GM23338 (cell line): ENCODE data around the gene CHCT1. TPM values are rescaled to one million over a fixed set of nuclear protein-coding genes. Genes with fewer than 3 reads are reported as not detected.
A peak's percentile ranks its signal among the peaks of the same experiment; 100 is the strongest.
"Not testable (repeated sequence)": the region's sequence is repeated elsewhere in the genome, so short reads cannot be mapped to it uniquely, and the experiment has no call there.

Experiments used
- ATAC-seq: fragments of 200-7000 bp; cut with Tn5 transposase; 3 replicates; pipeline ENCODE4 v1.9.1; 2020
- DNase-seq: peaks from one replicate; pipeline ENCODE4 v3.0.0-alpha.2; 2015; ENCODE audit warnings: low spot score
- H2AFZ ChIP-seq: fragments of 200-600 bp; sonication (generic); 2 replicates; pipeline ENCODE4 v1.8.0; 2016; ENCODE audit warnings: antibody characterized with exemption, mild to moderate bottlenecking, moderate library complexity
- H3F3A ChIP-seq: fragments of 200-600 bp; sonication (generic); replicated peaks from 2 replicates; pipeline ENCODE4 v1.8.0; 2017; ENCODE audit warnings: antibody characterized with exemption, mixed run types, low read depth
- H3K27ac ChIP-seq: fragments of 200-600 bp; sonication (generic); 2 replicates; pipeline ENCODE4 v1.6.1; 2016; ENCODE audit warnings: low read depth
- H3K27me3 ChIP-seq: fragments of 200-600 bp; sonication (generic); 2 replicates; pipeline ENCODE4 v1.8.0; 2016; ENCODE audit warnings: mild to moderate bottlenecking, mixed run types, moderate library complexity; ENCODE audit not compliant: insufficient read depth
- H3K36me3 ChIP-seq: fragments of 200-600 bp; sonication (generic); 2 replicates; pipeline ENCODE4 v1.8.0; 2016; ENCODE audit warnings: mild to moderate bottlenecking; ENCODE audit not compliant: insufficient read depth
- H3K4me1 ChIP-seq: fragments of 200-600 bp; sonication (generic); 2 replicates; pipeline ENCODE4 v1.8.0; 2016; ENCODE audit warnings: mild to moderate bottlenecking, moderate library complexity; ENCODE audit not compliant: insufficient read depth
- H3K4me2 ChIP-seq: fragments of 200-600 bp; sonication (generic); 2 replicates; pipeline ENCODE4 v1.7.1; 2017; ENCODE audit warnings: mixed run types
- H3K4me3 ChIP-seq: fragments of 200-600 bp; sonication (generic); 2 replicates; pipeline ENCODE4 v1.6.1; 2016; ENCODE audit warnings: mixed run types
- H3K79me2 ChIP-seq: fragments of 200-600 bp; sonication (generic); replicated peaks from 2 replicates; pipeline ENCODE4 v1.8.0; 2017; ENCODE audit warnings: mild to moderate bottlenecking; ENCODE audit not compliant: insufficient read depth
- H3K9me2 ChIP-seq: fragments of 200-600 bp; sonication (generic); 2 replicates; pipeline ENCODE4 v1.8.0; 2017; ENCODE audit not compliant: insufficient read depth
- H4K20me1 ChIP-seq: fragments of 200-600 bp; sonication (generic); replicated peaks from 2 replicates; pipeline ENCODE4 v1.8.0; 2017; ENCODE audit warnings: mild to moderate bottlenecking; ENCODE audit not compliant: insufficient read depth
- H3K27ac Mint-ChIP-seq: 2 replicates; pipeline ENCODE4 v1.8.0; 2020; ENCODE audit warnings: inconsistent platforms, mild to moderate bottlenecking, moderate library complexity, mixed read lengths
- H3K27me3 Mint-ChIP-seq: 3 replicates; pipeline ENCODE4 v1.8.0; 2022; ENCODE audit warnings: low read depth, mild to moderate bottlenecking, moderate library complexity, mixed read lengths, inconsistent platforms; ENCODE audit not compliant: insufficient read depth, poor library complexity
- H3K36me3 Mint-ChIP-seq: 3 replicates; pipeline ENCODE4 v1.8.0; 2021; ENCODE audit warnings: low read depth, mild to moderate bottlenecking, inconsistent platforms, moderate library complexity, mixed read lengths
- H3K4me1 Mint-ChIP-seq: 3 replicates; pipeline ENCODE4 v1.8.0; 2020; ENCODE audit warnings: mild to moderate bottlenecking, inconsistent platforms, mixed read lengths
- H3K4me3 Mint-ChIP-seq: 3 replicates; pipeline ENCODE4 v1.8.0; 2021; ENCODE audit warnings: moderate library complexity, mild to moderate bottlenecking, inconsistent platforms, mixed read lengths
- H3K9me3 Mint-ChIP-seq: 3 replicates; pipeline ENCODE4 v1.8.0; 2020; ENCODE audit warnings: moderate library complexity, mild to moderate bottlenecking, inconsistent platforms, mixed read lengths
- CREB1 ChIP-seq: fragments of 250-450 bp; sonication (Bioruptor Pico); IDR thresholded peaks from 2 replicates; pipeline ENCODE4 v1.5.0; 2020; ENCODE audit warnings: low read depth, mild to moderate bottlenecking, moderate library complexity
- EZH2 ChIP-seq: fragments of 200-600 bp; sonication (generic); IDR thresholded peaks from one replicate; pipeline ENCODE4 v1.8.0; 2017; ENCODE audit warnings: antibody characterized with exemption, mild to moderate bottlenecking, low read depth; ENCODE audit not compliant: unreplicated experiment
- NANOG ChIP-seq: IDR thresholded peaks from 2 replicates; pipeline ENCODE4 v1.6.1; 2016; ENCODE audit warnings: antibody characterized with exemption, borderline replicate concordance
- POLR2AphosphoS5 ChIP-seq: IDR thresholded peaks from 2 replicates; pipeline ENCODE4 v1.6.1; 2016; ENCODE audit warnings: antibody characterized with exemption, low read depth
- ZNF114 ChIP-seq: fragments of 250-450 bp; sonication (Bioruptor Pico); IDR thresholded peaks from 2 replicates; pipeline ENCODE4 v1.5.0; 2020; ENCODE audit warnings: mild to moderate bottlenecking, moderate library complexity
- ZNF331 ChIP-seq: fragments of 250-450 bp; sonication (Bioruptor Pico); IDR thresholded peaks from 2 replicates; pipeline ENCODE4 v1.5.0; 2020; ENCODE audit warnings: low read depth, mild to moderate bottlenecking, moderate library complexity
- polyA plus RNA-seq: library from polyadenylated mRNA; unstranded; fragments of >200 nt; fragmentation: Nextera tagmentation; extraction: Ambion mirVana; gene quantifications from 2 replicates; pipeline ENCODE4 v1.2.1, GENCODE V29; 2016
- total RNA-seq: library from RNA; depleted of rRNA; stranded (reverse); fragments of >200 nt; shearing (Covaris generic); gene quantifications from 2 replicates; pipeline ENCODE4 v1.2.3, GENCODE V29; 2014
- TF ChIP-seq, protein P1 (sequence below): IDR thresholded peaks from 2 replicates; pipeline ENCODE4 v1.6.1; 2016; ENCODE audit warnings: antibody characterized with exemption
- TF ChIP-seq, protein P2 (sequence below): fragments of 250-450 bp; sonication (Bioruptor Pico); IDR thresholded peaks from 2 replicates; pipeline ENCODE4 v1.5.0; 2020; ENCODE audit warnings: mild to moderate bottlenecking, moderate library complexity

Gene CHCT1
- total and polyA plus RNA-seq, 2 experiments from 2014 or later: 0.61 TPM; not detected in 1

GRCh38 chr17:60372790-60373483 lies 49.4 kb upstream of the CHCT1 start:
- Mint-ChIP-seq H3K4me3 (no peak overlapping the region), H3K27ac (peak overlapping the region; percentile 92), H3K27me3 (no peaks in the 10 kb centered on the region), H3K4me1 (peaks cover 22% of the 10 kb centered on the region), H3K36me3 (peaks cover 8% of the 10 kb centered on the region; the same call in 2 of the 3 replicates), H3K9me3 (no peaks in the 10 kb centered on the region)
- peaks cover 97% of the 10 kb centered on the region for H3K79me2 ChIP-seq
- TF ChIP-seq, protein P1, sequence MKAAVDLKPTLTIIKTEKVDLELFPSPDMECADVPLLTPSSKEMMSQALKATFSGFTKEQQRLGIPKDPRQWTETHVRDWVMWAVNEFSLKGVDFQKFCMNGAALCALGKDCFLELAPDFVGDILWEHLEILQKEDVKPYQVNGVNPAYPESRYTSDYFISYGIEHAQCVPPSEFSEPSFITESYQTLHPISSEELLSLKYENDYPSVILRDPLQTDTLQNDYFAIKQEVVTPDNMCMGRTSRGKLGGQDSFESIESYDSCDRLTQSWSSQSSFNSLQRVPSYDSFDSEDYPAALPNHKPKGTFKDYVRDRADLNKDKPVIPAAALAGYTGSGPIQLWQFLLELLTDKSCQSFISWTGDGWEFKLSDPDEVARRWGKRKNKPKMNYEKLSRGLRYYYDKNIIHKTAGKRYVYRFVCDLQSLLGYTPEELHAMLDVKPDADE: no peak
- no peak for TF ChIP-seq CREB1 (CRISPR knock-in tag)
- no peak for TF ChIP-seq EZH2
- no peak for TF ChIP-seq ZNF331 (CRISPR knock-in tag)
- TF ChIP-seq, protein P2, sequence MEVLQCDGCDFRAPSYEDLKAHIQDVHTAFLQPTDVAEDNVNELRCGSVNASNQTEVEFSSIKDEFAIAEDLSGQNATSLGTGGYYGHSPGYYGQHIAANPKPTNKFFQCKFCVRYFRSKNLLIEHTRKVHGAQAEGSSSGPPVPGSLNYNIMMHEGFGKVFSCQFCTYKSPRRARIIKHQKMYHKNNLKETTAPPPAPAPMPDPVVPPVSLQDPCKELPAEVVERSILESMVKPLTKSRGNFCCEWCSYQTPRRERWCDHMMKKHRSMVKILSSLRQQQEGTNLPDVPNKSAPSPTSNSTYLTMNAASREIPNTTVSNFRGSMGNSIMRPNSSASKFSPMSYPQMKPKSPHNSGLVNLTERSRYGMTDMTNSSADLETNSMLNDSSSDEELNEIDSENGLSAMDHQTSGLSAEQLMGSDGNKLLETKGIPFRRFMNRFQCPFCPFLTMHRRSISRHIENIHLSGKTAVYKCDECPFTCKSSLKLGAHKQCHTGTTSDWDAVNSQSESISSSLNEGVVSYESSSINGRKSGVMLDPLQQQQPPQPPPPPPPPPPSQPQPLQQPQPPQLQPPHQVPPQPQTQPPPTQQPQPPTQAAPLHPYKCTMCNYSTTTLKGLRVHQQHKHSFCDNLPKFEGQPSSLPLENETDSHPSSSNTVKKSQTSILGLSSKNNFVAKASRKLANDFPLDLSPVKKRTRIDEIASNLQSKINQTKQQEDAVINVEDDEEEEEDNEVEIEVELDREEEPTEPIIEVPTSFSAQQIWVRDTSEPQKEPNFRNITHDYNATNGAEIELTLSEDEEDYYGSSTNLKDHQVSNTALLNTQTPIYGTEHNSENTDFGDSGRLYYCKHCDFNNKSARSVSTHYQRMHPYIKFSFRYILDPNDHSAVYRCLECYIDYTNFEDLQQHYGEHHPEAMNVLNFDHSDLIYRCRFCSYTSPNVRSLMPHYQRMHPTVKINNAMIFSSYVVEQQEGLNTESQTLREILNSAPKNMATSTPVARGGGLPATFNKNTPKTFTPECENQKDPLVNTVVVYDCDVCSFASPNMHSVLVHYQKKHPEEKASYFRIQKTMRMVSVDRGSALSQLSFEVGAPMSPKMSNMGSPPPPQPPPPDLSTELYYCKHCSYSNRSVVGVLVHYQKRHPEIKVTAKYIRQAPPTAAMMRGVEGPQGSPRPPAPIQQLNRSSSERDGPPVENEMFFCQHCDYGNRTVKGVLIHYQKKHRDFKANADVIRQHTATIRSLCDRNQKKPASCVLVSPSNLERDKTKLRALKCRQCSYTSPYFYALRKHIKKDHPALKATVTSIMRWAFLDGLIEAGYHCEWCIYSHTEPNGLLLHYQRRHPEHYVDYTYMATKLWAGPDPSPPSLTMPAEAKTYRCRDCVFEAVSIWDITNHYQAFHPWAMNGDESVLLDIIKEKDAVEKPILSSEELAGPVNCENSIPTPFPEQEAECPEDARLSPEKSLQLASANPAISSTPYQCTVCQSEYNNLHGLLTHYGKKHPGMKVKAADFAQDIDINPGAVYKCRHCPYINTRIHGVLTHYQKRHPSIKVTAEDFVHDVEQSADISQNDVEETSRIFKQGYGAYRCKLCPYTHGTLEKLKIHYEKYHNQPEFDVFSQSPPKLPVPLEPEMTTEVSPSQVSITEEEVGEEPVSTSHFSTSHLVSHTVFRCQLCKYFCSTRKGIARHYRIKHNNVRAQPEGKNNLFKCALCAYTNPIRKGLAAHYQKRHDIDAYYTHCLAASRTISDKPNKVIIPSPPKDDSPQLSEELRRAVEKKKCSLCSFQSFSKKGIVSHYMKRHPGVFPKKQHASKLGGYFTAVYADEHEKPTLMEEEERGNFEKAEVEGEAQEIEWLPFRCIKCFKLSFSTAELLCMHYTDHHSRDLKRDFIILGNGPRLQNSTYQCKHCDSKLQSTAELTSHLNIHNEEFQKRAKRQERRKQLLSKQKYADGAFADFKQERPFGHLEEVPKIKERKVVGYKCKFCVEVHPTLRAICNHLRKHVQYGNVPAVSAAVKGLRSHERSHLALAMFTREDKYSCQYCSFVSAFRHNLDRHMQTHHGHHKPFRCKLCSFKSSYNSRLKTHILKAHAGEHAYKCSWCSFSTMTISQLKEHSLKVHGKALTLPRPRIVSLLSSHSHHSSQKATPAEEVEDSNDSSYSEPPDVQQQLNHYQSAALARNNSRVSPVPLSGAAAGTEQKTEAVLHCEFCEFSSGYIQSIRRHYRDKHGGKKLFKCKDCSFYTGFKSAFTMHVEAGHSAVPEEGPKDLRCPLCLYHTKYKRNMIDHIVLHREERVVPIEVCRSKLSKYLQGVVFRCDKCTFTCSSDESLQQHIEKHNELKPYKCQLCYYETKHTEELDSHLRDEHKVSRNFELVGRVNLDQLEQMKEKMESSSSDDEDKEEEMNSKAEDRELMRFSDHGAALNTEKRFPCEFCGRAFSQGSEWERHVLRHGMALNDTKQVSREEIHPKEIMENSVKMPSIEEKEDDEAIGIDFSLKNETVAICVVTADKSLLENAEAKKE (CRISPR knock-in tag): no peak
- no peak for TF ChIP-seq ZNF114
- no peak for TF ChIP-seq POLR2AphosphoS5
- TF ChIP-seq NANOG: no peak
- no peaks in the 10 kb centered on the region for H3K27me3 ChIP-seq
- no peak overlapping the region for H2AFZ ChIP-seq
- H3F3A ChIP-seq: no peaks in the 10 kb centered on the region
- DNase-seq: no peak
- peak; percentile 61 for ATAC-seq
- H3K9me2 ChIP-seq: no peaks in the 10 kb centered on the region
- H3K4me3 ChIP-seq: no peak overlapping the region
- peaks cover 49% of the 10 kb centered on the region for H4K20me1 ChIP-seq
- peak overlapping the region; percentile 89 for H3K27ac ChIP-seq
- no peaks in the 10 kb centered on the region for H3K36me3 ChIP-seq
- peak overlapping the region; percentile 53 for H3K4me2 ChIP-seq
- H3K4me1 ChIP-seq: peaks cover 31% of the 10 kb centered on the region

DNA sequence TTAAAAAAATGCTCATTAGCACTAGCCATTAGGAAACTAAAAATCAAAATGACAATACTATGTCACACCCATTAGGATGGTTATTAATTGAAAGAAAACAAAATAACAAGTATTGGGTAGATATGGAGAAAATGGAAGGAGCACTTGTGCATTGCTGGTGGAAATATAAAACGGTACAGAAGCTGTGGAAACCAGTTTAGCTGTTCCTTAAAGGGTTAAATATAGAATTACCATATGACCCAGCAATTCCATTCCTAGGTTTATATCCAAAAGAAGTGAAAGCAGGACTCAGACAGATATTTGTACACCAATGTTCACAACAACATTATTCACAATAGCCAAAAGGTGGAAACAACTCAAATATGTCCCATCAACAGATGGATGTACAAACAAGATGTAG lies 44.1 kb upstream of the CHCT1 start:
- Histone ChIP-seq H3K4me1 (peaks cover 11% of the 10 kb centered on the region), H4K20me1 (peaks cover 31% of the 10 kb centered on the region), H3K79me2 (peaks cover 97% of the 10 kb centered on the region)
- not testable (repeated sequence) for H3K36me3 ChIP-seq, H3K27me3 ChIP-seq, H2AFZ ChIP-seq, H3F3A ChIP-seq, H3K4me3 ChIP-seq, ATAC-seq, H3K9me3 Mint-ChIP-seq, H3K4me3 Mint-ChIP-seq, H3K27me3 Mint-ChIP-seq, DNase-seq, H3K9me2 ChIP-seq, H3K4me2 ChIP-seq, H3K27ac ChIP-seq, H3K27ac Mint-ChIP-seq
- H3K36me3 Mint-ChIP-seq: peaks cover 15% of the 10 kb centered on the region
- H3K4me1 Mint-ChIP-seq: peaks cover 16% of the 10 kb centered on the region

GRCh38 chr17:60379461-60379860 lies 42.8 kb upstream of the CHCT1 start:
- not testable (repeated sequence) for H2AFZ ChIP-seq, H3K27ac ChIP-seq, H3K36me3 ChIP-seq, H3K27ac Mint-ChIP-seq, H3K9me3 Mint-ChIP-seq, H3K9me2 ChIP-seq, H3K27me3 Mint-ChIP-seq, H3K27me3 ChIP-seq, ATAC-seq, H3K4me3 Mint-ChIP-seq, H3K4me3 ChIP-seq, H3F3A ChIP-seq, DNase-seq, H3K4me2 ChIP-seq
- Histone ChIP-seq H3K4me1 (peaks cover 21% of the 10 kb centered on the region), H3K79me2 (peaks cover 97% of the 10 kb centered on the region), H4K20me1 (peaks cover 23% of the 10 kb centered on the region)
- Mint-ChIP-seq H3K36me3 (peaks cover 17% of the 10 kb centered on the region), H3K4me1 (peaks cover 28% of the 10 kb centered on the region)
